ENCODE data around the gene SCAPER. TPM values are rescaled to one million over a fixed set of nuclear protein-coding genes. Genes with fewer than 3 reads are reported as not detected.

SCAPER gene
- total and polyA plus RNA-seq, 2 of the 4 experiments (the other 2 are of a cell fraction): 2.9 to 9.7 TPM

GRCh38 chr15:76787273-76787672, 117.9 kb downstream of the SCAPER start:
- Histone ChIP-seq H3K79me1 (ENCODE audit: low read depth in 1 of 2, low read length in 2 of 2) (no peaks in the 10 kb centered on the region), H3K4me2 (ENCODE audit: low read depth, low read length) (no peak overlapping the region), H3K56ac (ENCODE audit: extremely low read depth, insufficient read depth, low read length) (no peak overlapping the region), H4K8ac (ENCODE audit: low read depth in 2 of 2, low read length in 2 of 2) (no peak overlapping the region), H3K9ac (ENCODE audit: low read depth, low read length) (no peak overlapping the region), H3K4me1 (ENCODE audit: control insufficient read depth, insufficient read depth, low read length) (no peaks in the 10 kb centered on the region), H3K27ac (ENCODE audit: insufficient read depth, low read length) (no peak overlapping the region), H3K27me3 (ENCODE audit: control insufficient read depth, insufficient read depth, low read length) (no peaks in the 10 kb centered on the region), H3K14ac (replicated peaks; ENCODE audit: low read depth, low read length) (no peak overlapping the region), H2AK5ac (ENCODE audit: low read depth, low read length) (no peak overlapping the region), H2AK9ac (replicated peaks; ENCODE audit: low read depth, low read length, poor library complexity) (no peak overlapping the region), H2BK120ac (ENCODE audit: low read depth, low read length) (no peak overlapping the region), H3K18ac (ENCODE audit: low read depth, low read length) (no peak overlapping the region), H3K9me3 (ENCODE audit: control insufficient read depth, insufficient read depth, low read length) (no peaks in the 10 kb centered on the region), H4K91ac (ENCODE audit: insufficient read depth, low read depth, low read length) (no peak overlapping the region), H2BK15ac (ENCODE audit: low read depth, low read length) (no peak overlapping the region), H2BK20ac (ENCODE audit: low read depth, low read length) (no peak overlapping the region), H4K5ac (ENCODE audit: low read depth, low read length) (no peak overlapping the region), H3K36me3 (ENCODE audit: control insufficient read depth, insufficient read depth, low read length) (peaks cover 3% of the 10 kb centered on the region), H2BK5ac (ENCODE audit: low read depth, low read length, poor library complexity, severe bottlenecking) (no peak overlapping the region), H3K9me1 (ENCODE audit: insufficient read depth, low read length) (no peaks in the 10 kb centered on the region), H4K20me1 (ENCODE audit: insufficient read depth, low read length) (no peaks in the 10 kb centered on the region), H2AFZ (replicated peaks; ENCODE audit: low read length, poor library complexity) (no peak overlapping the region), H3K23ac (ENCODE audit: low read depth, low read length) (no peak overlapping the region), H3K4me3 (ENCODE audit: insufficient read depth, low read depth, low read length) (no peak overlapping the region), H3K4ac (ENCODE audit: low read depth, low read length) (no peak overlapping the region)
- ATAC-seq (ENCODE audit: low read depth): no peak
- dilution Hi-C loops (cut with HindIII; ENCODE audit: low sequenced_read_pairs, unreplicated experiment): no loop called here
- BruUV-seq (replicated peaks): no TSS peak
- in situ Hi-C loops (cut with MboI; ENCODE audit: low sequenced_read_pairs): no loop called here
- ChIA-PET POLR2A (ENCODE audit: unreplicated experiment) (no interaction called here), CTCF (interaction anchor here (0.6 kb wide), 1 partner anchor 1393 kb away, joined by 3 read pairs; no protein-coding TSS in a partner anchor)
- intact Hi-C loops (cut with micrococcal nuclease): no loop called here
- TF ChIP-seq SMC3 (IDR thresholded peaks at IDR 0.05; ENCODE audit: low read depth, low read length) (no peak), FOS (IDR thresholded peaks at IDR 0.05; ENCODE audit: low read depth, low read length) (no peak), RAD21 (IDR thresholded peaks at IDR 0.05; ENCODE audit: low read length) (no peak), RCOR1 (IDR thresholded peaks at IDR 0.05; ENCODE audit: insufficient replicate concordance, low read length) (no peak), MAFK (IDR thresholded peaks at IDR 0.05; ENCODE audit: low read depth, low read length) (no peak), USF2 (IDR thresholded peaks at IDR 0.05; ENCODE audit: low read depth, low read length) (no peak), POLR2A (IDR thresholded peaks at IDR 0.05; ENCODE audit: low read depth, low read length) (no peak), MXI1 (IDR thresholded peaks at IDR 0.05; ENCODE audit: borderline replicate concordance, low read depth, low read length) (no peak), NFE2L2 (IDR thresholded peaks at IDR 0.05; ENCODE audit: low read depth, low read length) (no peak), ELK1 (IDR thresholded peaks at IDR 0.05; ENCODE audit: borderline replicate concordance, low read depth, low read length) (no peak), CHD1 (IDR thresholded peaks at IDR 0.05; ENCODE audit: low read depth, low read length) (no peak), CEBPB (IDR thresholded peaks at IDR 0.05; ENCODE audit: low read depth, low read length) (no peak), RFX5 (IDR thresholded peaks at IDR 0.05; ENCODE audit: low read depth, low read length) (no peak), BHLHE40 (IDR thresholded peaks at IDR 0.05; ENCODE audit: low read depth, low read length) (no peak), MAZ (IDR thresholded peaks at IDR 0.05; ENCODE audit: borderline replicate concordance, low read depth, low read length) (no peak), CTCF (conservative IDR thresholded peaks at IDR 0.05; ENCODE audit: low read depth, low read length) (no peak)
- DNase-seq: no peak
- WGBS, 2 experiments (ENCODE audit: extremely low coverage in 2 of 2, insufficient read length in 1 of 2): no CpG with 5 or more reads among the region's 4 CpGs
